Ammon's horn (tissue), 1 donor: ENCODE data around the gene GINS2.

Source experiments
- DNase-seq: peaks from one replicate; pipeline ENCODE4 v3.0.0-alpha.2; 2016; ENCODE audit warnings: low spot score

Gene GINS2

DNA sequence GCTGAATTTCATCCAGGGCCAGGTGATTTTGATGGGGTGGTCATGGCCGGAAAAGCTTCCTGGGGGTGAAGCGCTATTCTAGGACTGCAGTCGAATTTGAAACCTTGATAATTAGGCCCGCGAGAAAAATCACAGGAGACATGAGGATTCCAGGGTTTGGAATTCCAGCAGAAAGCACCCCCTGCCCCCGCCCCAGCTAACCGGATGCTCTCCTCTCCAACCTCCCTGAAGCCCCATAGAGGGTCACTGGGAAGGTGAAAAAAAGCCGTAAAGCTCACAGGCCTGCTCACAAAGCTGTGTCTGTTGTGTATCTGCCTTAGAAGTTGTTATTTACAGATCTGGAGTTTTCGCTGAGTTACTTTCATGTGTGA lies 1.2 kb upstream of the GINS2 start:
- DNase-seq = no peak

GRCh38 chr16:85689285-85689949 lies 663 bp upstream of the GINS2 start:
- DNase-seq = no peak

GRCh38 chr16:85687651-85688471 lies 893 bp downstream of the GINS2 start:
- DNase-seq = no peak

DNA sequence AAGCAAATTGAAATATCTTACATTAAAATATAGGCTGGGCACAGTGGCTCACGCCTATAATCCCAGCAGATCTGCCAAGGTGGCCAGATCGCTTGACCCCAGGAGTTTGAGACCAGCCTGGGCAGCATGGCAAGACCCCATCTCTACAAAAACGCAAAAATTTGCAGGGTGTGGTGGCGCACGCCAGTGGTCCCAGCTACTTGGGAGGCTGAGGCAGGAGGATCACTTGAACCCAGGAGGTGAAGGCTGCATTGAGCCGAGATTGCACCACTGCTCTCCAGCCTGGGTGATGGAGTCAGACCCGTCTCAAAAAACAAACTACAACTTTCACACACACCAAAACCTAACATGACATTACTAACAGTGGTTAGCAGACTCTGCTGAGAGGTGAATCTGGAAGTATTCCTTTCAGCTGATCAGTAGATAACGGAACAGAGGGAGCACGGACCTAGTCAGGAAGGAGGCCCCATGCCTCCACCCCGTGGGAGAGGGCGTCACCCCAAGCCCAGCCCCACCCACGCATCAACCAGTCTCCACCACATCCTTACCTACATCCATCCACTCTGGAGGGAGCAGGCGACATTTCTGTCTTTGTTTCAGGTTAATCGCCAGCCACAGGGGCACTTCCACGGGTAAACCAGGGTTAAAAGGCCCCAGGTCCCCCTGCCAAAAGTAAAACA lies 1.7 kb downstream of the GINS2 start:
- DNase-seq = no peak

GRCh38 chr16:85685251-85685650 lies 3.5 kb downstream of the GINS2 start:
- no peak for DNase-seq

DNA sequence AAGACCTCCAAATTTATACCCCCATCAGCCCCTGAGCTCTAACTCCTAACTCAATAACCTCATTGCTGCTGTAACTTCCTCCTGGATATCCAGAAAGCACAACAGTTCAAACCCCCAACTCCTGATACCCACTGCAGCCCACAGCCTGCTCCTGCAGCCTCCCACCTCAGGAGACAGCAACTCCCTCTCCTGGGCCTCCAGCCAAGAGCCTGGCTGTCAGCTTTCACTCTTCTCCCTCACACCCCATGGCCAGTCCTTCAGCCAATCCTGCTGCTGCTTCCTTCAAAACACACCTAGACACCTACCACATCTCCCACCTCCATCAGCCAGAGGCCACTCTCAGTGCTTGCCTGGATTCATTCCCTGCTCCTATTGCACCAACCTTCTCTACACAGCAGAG lies 5.4 kb downstream of the GINS2 start:
- no peak for DNase-seq

DNA sequence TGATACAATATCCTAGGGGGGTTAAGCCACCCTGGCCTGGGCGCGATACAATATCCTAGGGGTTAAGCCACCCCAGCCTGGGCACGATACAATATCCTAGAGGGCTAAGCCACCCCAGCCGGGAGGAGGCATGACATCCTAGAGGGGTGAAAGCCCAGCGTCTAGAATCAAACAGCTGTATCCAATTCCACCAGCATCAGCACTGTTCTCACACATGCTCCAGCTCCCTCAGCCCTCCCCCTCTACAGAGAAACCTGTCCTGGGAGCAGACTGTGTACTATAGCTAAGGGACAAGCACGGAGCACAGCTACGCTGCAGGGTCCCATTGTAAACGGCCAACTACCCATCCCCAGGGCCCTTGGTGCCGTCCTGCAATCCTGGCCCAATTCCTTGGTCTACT lies 6.2 kb downstream of the GINS2 start:
- no peak for DNase-seq

GRCh38 chr16:85681255-85681654 lies 7.5 kb downstream of the GINS2 start:
- no peak for DNase-seq

- no peak for DNase-seq
Observed at GRCh38 chr16:85680352-85680944, 8.3 kb downstream of the GINS2 start.

- DNase-seq = no peak
Observed at GRCh38 chr16:85679870-85680269, 8.9 kb downstream of the GINS2 start.

DNA sequence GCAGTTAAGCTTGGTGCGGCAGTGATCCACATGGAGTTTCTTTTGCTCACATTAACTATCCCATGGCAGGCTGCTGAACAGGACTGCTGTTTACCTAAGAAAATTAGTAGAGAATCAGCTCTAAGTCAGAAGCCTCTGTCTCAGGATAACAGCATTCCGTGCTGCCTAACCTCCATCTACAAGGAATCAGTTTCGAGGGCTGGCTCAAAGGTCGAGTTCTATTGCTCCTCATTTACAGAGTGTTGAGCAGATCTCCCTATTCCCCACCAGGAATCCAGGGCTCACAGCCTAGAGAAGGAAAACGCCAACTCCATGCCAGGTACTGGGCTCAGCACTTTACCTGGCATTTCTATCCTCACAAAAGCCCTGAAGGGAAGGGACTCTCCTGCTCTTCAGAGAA lies 9.9 kb downstream of the GINS2 start:
- DNase-seq = no peak

DNA sequence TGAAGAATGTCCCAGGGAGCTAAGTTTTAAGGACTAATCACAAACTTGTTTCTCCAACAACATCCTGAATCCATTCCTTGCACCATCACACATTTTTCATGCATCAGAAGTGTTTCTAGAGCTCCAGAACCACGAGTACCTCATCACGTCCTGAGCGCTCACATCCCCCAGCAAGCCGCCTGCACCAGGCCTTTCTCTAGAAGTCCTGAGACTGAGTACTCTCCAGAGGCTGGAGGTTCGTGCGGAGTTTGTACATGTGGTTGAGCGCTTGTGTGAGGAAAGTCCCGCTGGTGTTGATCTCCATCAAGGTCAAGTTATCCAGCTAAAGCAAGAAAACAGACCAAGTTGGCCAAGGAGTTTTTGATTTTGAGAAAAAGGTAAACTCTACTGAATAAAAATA lies 10.7 kb downstream of the GINS2 start:
- no peak for DNase-seq

- no peak for DNase-seq
Observed at GRCh38 chr16:85677383-85677967, 11.3 kb downstream of the GINS2 start.

DNA sequence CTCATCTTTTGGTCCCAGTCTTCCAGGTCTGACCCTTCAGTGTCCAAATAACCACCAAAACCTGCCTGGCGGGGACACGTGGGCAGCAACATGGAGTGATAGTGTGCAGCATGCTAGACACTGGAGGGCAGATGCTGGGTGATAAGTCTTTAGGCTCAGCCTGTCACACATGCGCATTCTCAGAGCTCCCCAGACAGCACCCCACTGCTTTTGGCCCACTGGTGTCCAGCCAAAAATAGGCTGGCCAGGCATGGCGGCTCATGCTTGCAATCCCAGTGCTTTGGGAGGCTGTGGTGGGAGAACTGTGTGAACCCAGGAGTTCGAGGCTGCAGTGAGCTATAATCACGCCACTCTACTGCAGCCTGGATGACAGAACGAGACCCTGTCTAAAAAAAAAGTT lies 12.3 kb downstream of the GINS2 start:
- DNase-seq = no peak

DNA sequence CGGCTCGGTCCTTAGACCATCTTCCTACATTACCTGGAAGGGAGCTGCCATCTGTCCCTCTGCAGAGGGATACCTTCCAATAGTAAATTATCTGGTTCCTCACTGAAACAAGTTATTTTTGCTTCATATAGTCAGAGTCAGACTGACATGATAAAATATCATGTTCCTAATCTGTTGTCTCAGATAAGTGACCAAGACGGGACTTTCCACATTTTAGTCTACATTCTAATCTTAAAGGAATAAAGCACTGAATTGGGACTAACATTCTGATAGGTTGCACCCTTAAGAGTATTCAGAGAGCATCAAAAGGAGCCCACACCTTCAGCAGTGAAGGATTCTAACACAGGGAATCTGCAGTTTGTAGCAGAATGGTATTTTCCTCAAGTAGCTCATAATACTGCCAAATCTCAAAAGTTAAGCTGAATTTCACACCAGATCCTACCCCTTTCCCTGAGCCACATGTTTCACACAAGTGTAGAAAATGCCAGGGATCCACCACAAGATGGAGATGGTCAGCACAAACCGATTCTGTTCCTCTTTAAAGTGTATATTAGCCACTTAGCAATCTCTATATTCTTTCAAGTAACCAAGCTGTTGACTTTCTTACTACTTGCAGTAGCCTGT lies 13.4 kb downstream of the GINS2 start:
- peak; percentile 57 for DNase-seq

DNA sequence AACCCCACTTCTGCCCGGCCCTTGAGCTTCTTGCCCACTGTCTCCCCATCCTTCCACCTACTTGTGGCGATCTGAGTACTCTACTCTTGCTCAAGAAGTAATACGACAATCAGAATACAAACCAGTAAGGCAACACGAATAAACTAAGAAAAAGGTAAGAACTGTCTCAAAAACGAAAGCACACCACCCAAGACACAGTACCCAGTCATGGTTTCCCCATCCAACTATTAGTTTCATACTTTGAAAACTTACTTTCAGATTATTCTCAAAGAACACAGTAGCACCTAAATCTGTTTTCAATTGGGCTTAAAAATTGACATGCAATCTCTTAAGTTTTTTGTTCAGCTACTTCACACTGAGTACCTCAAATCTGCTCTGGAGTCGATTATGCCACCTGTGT lies 13.9 kb downstream of the GINS2 start:
- DNase-seq = no peak

- DNase-seq = no peak
Observed at GRCh38 chr16:85674418-85674755, 14.4 kb downstream of the GINS2 start.

DNA sequence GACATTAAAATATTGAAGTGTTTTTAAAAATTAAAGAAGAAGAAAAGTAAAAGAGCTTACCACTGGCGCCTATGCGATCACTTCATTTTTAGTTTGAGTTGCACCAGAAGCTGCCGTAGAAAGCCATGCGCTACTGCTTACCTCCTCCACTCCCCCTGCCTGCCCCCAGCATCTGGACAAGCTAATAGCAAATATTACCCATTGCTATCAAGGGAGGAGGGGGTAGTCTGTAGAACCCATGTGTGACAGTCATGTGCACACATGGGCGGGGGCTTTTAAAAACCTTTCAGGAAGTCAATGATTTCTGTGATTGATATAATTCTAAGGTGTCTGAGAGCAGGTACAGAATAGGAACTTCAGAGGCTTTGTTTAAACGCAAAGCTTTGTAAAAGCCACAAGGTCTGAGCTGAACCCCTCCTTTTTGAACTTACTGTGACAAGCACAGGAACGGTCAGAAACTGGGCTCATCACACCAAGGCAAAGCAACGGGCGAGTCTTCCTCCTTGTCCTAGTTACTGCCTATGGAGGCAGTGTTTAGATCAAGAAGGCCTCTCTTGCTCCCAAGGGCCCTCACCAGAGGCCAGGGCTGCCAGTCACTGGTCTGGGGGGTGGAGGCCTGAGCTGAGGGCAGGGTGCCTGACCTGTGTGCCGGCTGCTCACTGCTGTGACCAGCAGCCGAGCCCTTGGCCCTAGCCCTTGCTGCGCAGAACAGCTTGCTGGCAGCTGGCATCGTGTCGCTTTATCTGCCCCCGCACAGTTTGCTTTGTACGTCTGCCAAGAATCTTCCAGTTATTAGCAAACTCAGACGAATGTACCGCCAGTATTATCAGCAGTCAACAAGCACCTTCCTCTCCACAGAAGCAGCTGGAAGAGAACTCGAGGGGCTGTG lies 15.0 kb downstream of the GINS2 start:
- peak; percentile 57 for DNase-seq

DNA sequence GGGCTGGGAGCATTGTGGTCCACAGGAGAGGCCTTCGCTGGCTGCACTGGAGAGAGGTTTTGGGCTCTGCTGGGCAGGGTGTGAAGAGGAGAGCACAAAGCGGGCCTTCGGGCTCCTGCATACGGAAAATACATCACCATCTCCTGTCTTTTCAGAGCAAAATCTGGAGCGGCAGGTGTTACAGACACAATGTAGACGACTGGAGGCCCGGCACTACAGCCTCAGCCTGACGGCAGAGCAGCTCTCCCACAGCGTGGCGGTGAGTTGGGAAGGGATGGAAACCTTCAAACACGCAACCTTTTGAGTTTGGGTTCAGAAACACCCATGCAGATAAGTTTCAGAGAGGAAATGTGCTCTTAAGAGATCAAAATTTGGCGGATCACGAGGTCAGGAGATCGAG lies 17.9 kb downstream of the GINS2 start:
- no peak for DNase-seq

DNA sequence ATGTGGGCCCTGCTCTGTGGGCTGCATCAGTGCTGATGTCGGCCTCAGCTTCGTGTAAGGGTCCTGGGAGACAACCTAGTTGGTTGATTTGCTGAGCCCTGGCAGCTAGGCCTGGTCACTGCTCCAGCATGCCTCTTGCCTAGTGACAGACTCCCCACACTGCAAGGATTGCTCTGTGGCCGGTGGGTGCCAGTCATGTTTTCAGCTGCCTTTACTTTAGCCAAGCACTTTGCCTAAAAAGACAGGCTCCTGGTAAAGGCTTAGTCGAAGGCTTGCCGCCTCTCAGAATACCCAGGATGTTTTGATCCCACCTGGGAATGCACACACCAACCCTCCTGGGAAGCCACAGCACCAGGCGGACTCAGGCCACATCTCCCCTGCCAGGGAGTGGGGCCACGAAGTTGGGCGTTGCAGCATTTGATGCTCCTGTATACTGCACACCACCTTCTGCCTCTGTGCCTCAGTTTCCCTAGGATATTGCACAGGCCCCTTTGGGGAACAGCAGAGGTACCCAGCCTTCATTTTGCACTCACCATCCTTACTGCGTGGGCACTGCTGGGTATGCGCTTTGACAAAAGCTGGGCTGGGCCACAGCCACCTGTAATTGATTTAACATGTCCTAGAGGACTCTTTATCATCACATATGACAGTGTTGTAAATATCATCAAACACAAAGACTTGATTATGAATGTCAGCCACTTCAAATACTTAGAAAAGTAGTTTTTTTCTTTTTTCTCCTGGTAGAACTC lies 19.9 kb downstream of the GINS2 start:
- no peak for DNase-seq
